Panc1 (cell line): ENCODE measurements around the gene CD101. TPM values are rescaled to one million over a fixed set of nuclear protein-coding genes. Genes with fewer than 3 reads are reported as not detected.

Experiments
- ATAC-seq: fragments of 200-7000 bp; cut with Tn5 transposase; 2 replicates; pipeline ENCODE4 v1.9.1; 2020; ENCODE audit warnings: mild to moderate bottlenecking, moderate library complexity
- BruUV-seq: library from RNA; stranded (reverse); fragments of 400-500 nt; replicated peaks from 2 replicates; lab custom pipeline; 2021; lab: Mats Ljungman, UMichigan
- CTCF ChIA-PET: fragments of 300-600 bp; sonication (Branson Sonifier 250); formaldehyde crosslinking; loops from one replicate; lab custom pipeline; 2022; ENCODE audit warnings: antibody characterized with exemption; lab: Charles Lee
- POLR2A ChIA-PET: fragments of 300-600 bp; sonication (Branson Sonifier 250); formaldehyde crosslinking; loops from one replicate; lab custom pipeline; 2022; ENCODE audit warnings: antibody characterized with exemption; lab: Charles Lee
- DNase-seq: peaks from one replicate; pipeline ENCODE4 v3.0.0-alpha.2; 2010; ENCODE audit warnings: low read depth, low spot score
- H3K27ac ChIP-seq: 2 replicates; pipeline ENCODE4 v1.5.1; 2011; ENCODE audit warnings: mild to moderate bottlenecking, low read length, inconsistent platforms
- H3K27me3 ChIP-seq: fragments of 200-500 bp; sonication (Bioruptor generic); 2 replicates; pipeline ENCODE4 v1.6.0; 2014; ENCODE audit warnings: low read length, inconsistent platforms; ENCODE audit not compliant: control insufficient read depth, insufficient read depth
- H3K36me3 ChIP-seq: fragments of 200-500 bp; sonication (Bioruptor generic); 2 replicates; pipeline ENCODE4 v1.5.1; 2014; ENCODE audit warnings: inconsistent platforms, mild to moderate bottlenecking, low read length, moderate library complexity; ENCODE audit not compliant: control insufficient read depth, insufficient read depth
- H3K4me1 ChIP-seq: 2 replicates; pipeline ENCODE4 v1.5.1; 2011; ENCODE audit warnings: inconsistent platforms, mild to moderate bottlenecking, low read length, moderate library complexity; ENCODE audit not compliant: control insufficient read depth, insufficient read depth
- H3K4me3 ChIP-seq, 2 experiments: 2 replicates each; pipeline ENCODE4 v1.5.1; 2011 to 2012; ENCODE audit warnings: low read depth in 2 of 2, low read length in 2 of 2, mild to moderate bottlenecking in 2 of 2, inconsistent platforms in 1 of 2, moderate library complexity in 1 of 2
- H3K9me3 ChIP-seq: fragments of 200-500 bp; sonication (Bioruptor generic); 2 replicates; pipeline ENCODE4 v1.5.1; 2014; ENCODE audit warnings: low read depth, mild to moderate bottlenecking, inconsistent platforms, low read length, moderate library complexity; ENCODE audit not compliant: control insufficient read depth, insufficient read depth
- CTCF ChIP-seq: fragments of 450-650 bp; IDR thresholded peaks from 2 replicates; pipeline ENCODE4 v1.5.1; 2017; ENCODE audit warnings: mild to moderate bottlenecking
- POLR2AphosphoS5 ChIP-seq: IDR thresholded peaks from 2 replicates; pipeline ENCODE4 v1.6.1; 2012; ENCODE audit warnings: mild to moderate bottlenecking, low read depth, low read length, moderate library complexity
- REST ChIP-seq, 2 experiments: IDR thresholded peaks; 2 replicates each; pipeline ENCODE4 v1.6.1; 2011 to 2012; ENCODE audit warnings: low read depth in 2 of 2, control low read depth in 1 of 2, low read length in 1 of 2, mild to moderate bottlenecking in 1 of 2, moderate library complexity in 1 of 2; ENCODE audit not compliant: insufficient read depth in 1 of 2
- SIN3A ChIP-seq: IDR thresholded peaks from 2 replicates; pipeline ENCODE4 v1.6.1; 2012; ENCODE audit warnings: low read depth, mild to moderate bottlenecking, low read length, moderate library complexity, borderline replicate concordance; ENCODE audit not compliant: insufficient read depth
- TCF7L2 ChIP-seq: IDR thresholded peaks from 2 replicates; pipeline ENCODE4 v1.6.1; 2011; ENCODE audit warnings: mild to moderate bottlenecking, low read depth, low read length, inconsistent platforms
- in situ Hi-C: cut with HindIII; loops from 2 replicates; pipeline ENCODE4 v1.10.0; 2016; ENCODE audit warnings: low sequenced_read_pairs, low pct_unique_long_range_greater_than_20kb
- intact Hi-C: fragments of 100-400 bp; cut with micrococcal nuclease; formaldehyde crosslinking; loops from one replicate; pipeline ENCODE4 v1.10.0; 2022; ENCODE audit not compliant: unreplicated experiment
- total RNA-seq: library from RNA; stranded (reverse); gene quantifications from one replicate; pipeline ENCODE4 v1.2.1, GENCODE V29; 2021; ENCODE audit not compliant: unreplicated experiment

CD101 gene
- total RNA-seq, 1 experiment from 2014 or later: not detected

GRCh38 chr1:116988248-116988647 lies 13.3 kb upstream of the CD101 start:
- no peaks in the 10 kb centered on the region for H3K4me1 ChIP-seq
- H3K36me3 ChIP-seq: no peaks in the 10 kb centered on the region
- no peaks in the 10 kb centered on the region for H3K27me3 ChIP-seq
- no peak overlapping the region for H3K4me3 ChIP-seq
- ChIA-PET POLR2A (no interaction called here), CTCF (no interaction called here)
- no peaks in the 10 kb centered on the region for H3K9me3 ChIP-seq
- BruUV-seq: no TSS peak
- in situ Hi-C loops: no loop called here
- TF ChIP-seq TCF7L2: no peak
- TF ChIP-seq REST (IDR thresholded peaks at IDR 0.05; ENCODE audit: insufficient read depth in 1 of 2, low read depth in 2 of 2, low read length in 1 of 2): no peak
- TF ChIP-seq CTCF: no peak
- no peak for TF ChIP-seq POLR2AphosphoS5
- TF ChIP-seq SIN3A: no peak
- no peak for ATAC-seq
- H3K27ac ChIP-seq: no peak overlapping the region
- intact Hi-C loops: no loop called here
- DNase-seq: no peak

GRCh38 chr1:116988908-116989307 lies 12.7 kb upstream of the CD101 start:
- DNase-seq: no peak
- ChIA-PET POLR2A (no interaction called here), CTCF (no interaction called here)

More at GRCh38 chr1:116988908-116989307, 12.7 kb upstream of the CD101 start:
- intact Hi-C loops (no loop called here), in situ Hi-C loops (no loop called here)
- no peaks in the 10 kb centered on the region for H3K9me3 ChIP-seq
- no peaks in the 10 kb centered on the region for H3K4me1 ChIP-seq
- ATAC-seq: no peak
- no peaks in the 10 kb centered on the region for H3K36me3 ChIP-seq
- no TSS peak for BruUV-seq
- no peaks in the 10 kb centered on the region for H3K27me3 ChIP-seq
- TF ChIP-seq SIN3A (no peak), TCF7L2 (no peak), CTCF (no peak), REST (IDR thresholded peaks at IDR 0.05; ENCODE audit: insufficient read depth in 1 of 2, low read depth in 2 of 2, low read length in 1 of 2) (no peak), POLR2AphosphoS5 (no peak)
- no peak overlapping the region for H3K4me3 ChIP-seq
- no peak overlapping the region for H3K27ac ChIP-seq
